Measurements from ENCODE around the gene DNHD1.

- TF ChIP-seq CTCF (conservative IDR thresholded peaks at IDR 0.05) (no peak), ZFX (IDR thresholded peaks at IDR 0.05) (no peak)
Measured at GRCh38 chr11:6457581-6458320, 39.3 kb upstream of the DNHD1 start.
